Anterior cingulate cortex (tissue), 58 donors: ENCODE measurements around the gene PEA15.
A peak's percentile ranks its signal among the peaks of the same experiment; 100 is the strongest.

Experiments
- DNase-seq, 58 donors: peaks; one replicate each; lab custom pipeline; 2025; lab: John Stamatoyannopoulos, UW

PEA15 gene

GRCh38 chr1:160207118-160207650 is 2.0 kb downstream of the PEA15 start:
- peak in 1 of 58 donors; percentile 8 for DNase-seq

GRCh38 chr1:160207771-160208556 is 2.8 kb downstream of the PEA15 start:
- DNase-seq = no peak

- DNase-seq = peak in 15 of 58 donors; percentile 9 to 60 (median 31)
Observed at GRCh38 chr1:160208557-160209320, 3.6 kb downstream of the PEA15 start.

GRCh38 chr1:160209321-160210046 is 4.3 kb downstream of the PEA15 start:
- DNase-seq = peak in 40 of 58 donors; percentile 16 to 78 (median 42)

- DNase-seq = peak in 36 of 58 donors; percentile 16 to 71 (median 47)
Observed at GRCh38 chr1:160210561-160210960, 5.4 kb downstream of the PEA15 start.

GRCh38 chr1:160211046-160211790 is 6.0 kb downstream of the PEA15 start:
- DNase-seq = peak in 46 of 58 donors; percentile 20 to 85 (median 54)

DNA sequence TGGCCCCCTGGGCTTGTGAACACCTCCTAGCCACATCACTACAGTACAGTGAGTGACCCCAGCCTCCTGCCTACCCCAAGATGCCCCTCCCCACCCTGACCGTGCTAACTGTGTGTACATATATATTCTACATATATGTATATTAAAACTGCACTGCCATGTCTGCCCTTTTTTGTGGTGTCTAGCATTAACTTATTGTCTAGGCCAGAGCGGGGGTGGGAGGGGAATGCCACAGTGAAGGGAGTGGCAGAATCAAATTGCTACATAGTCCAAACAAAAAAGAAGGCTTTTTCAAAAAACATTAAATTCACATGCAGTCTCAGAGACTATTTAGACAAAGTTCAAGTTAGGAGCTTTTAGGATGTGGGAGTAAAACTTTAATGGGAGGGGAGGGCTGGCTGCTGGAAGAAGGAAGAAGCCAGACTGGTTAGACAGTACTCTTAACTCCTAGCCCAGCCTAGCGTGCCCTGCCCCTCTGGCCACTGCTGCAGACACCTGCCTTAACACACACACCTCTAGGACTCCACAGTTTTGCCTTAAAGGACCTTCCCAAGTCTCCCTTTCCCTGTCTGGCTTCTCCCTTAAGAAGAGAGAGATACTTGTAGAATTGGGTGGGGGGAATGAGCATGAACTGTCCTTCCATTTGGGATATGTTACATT is 9.4 kb downstream of the PEA15 start:
- DNase-seq = no peak

DNA sequence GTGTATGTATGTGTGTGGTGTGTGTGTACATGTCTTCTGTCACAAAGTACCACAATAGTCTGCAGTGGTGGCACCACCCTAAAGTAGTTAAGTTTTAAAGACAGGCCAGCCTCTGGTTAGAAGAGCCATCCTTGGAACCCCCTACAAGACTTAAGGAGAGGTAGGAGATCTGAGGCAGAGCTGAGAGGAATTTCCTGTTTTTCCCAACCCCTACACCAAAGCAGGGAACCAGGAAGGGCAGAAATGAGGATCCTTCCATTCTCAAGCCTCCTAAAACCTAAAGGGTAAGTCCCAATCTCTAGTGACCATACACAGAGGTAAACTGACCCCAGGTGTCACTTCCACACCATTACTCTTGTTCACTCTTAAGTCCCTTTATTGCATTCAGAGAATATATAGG is 11.1 kb downstream of the PEA15 start:
- DNase-seq = no peak

- peak in 16 of 58 donors; percentile 6 to 43 (median 18) for DNase-seq
Observed at GRCh38 chr1:160217481-160218051, 12.4 kb downstream of the PEA15 start.

DNA sequence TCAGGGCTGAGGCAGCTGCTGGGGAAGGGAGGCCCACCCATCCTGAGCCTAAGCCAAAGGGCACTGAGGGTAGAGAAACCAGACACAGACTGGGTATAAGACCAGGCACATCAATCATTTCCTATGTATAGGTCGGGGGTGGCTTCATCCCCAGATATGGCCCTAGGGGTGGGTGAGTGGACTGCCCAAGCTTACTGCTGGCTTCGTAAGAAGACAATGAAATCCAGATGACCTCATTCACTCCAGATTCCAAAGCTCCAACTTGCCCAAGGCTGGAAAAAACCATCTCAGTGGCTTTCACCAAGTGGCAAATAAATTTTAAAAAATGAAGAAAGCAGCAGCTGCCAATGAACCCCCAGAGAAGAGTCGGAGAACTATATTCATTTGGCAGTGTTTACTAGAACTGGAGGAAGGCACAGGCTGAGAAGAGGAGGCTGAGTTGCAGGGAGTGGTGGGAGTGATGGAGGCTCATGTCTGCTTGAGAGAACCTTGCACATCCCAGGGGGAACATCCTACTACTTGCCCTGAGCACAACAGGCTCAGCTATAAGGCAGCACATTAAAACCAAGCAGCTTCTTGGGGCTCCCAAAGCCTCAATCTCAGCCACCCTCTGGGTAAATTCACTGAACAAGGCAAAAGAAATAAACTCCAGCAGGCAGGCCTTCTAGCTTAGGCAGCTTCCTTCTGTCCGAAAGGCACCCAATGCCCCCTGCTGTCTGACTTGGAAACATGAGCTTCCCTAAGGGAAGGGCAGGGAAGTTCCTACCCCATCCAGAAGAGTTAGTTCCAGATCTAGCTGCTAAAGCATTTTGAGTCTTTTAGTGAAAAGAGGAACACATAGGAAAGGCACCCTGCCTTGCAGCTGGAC is 14.1 kb downstream of the PEA15 start:
- DNase-seq = peak in 46 of 58 donors; percentile 19 to 82 (median 52)

DNA sequence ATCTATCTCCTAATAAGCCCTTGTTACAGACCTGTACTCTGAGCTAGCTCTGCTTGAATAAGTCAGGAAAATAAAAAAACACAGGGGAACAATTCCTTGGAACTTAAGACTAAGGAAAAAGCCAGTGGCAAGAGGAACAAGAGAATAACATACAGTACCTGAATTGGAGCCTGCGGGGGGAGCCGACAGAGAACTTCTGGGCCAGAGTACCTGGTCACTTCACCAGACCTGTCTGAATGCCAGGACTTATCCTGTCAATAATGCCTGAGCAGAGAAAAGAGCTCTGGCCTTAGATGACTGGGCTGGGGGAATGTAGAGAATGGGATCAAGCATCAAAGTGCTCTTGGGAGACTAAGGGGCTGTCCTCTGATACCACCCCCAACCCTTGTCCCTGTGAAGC is 15.1 kb downstream of the PEA15 start:
- no peak for DNase-seq

DNA sequence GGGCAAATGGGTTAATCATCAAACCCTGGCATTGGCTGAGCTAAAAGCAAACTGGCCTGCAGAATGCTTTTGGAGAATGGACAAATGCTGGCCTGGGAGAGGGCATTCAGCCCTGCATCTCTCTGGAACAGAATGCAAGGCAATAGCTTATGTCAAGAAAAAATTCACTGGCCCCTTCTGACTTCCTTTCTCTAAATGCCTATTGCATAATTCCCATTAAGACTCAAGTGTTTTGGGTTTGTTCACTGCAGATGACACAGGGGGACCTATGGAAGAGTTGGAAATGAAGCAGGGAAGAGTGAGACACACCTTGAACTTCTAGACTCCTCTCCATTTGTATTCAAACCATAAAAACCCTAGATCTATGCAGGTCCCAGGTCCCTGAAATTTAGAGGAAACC is 15.9 kb downstream of the PEA15 start:
- DNase-seq = no peak

DNA sequence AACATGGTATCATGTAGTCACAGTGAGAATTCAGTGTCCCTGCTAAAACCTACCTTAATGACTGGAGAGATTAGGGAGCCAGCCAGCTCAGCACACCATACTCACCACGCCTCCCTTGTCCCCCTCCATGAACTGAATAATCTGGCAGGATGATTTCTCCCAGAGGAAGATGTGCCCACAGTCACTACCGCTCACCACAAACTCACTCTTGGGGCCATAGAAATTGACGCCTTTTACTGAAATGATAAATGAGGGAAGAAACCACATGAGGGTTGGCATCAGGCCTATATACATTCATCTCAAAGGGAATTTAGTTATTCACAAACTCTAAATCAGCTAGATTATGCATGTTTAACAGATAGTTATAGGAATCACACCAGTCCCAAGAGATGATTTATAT is 17.4 kb downstream of the PEA15 start:
- DNase-seq = no peak

DNA sequence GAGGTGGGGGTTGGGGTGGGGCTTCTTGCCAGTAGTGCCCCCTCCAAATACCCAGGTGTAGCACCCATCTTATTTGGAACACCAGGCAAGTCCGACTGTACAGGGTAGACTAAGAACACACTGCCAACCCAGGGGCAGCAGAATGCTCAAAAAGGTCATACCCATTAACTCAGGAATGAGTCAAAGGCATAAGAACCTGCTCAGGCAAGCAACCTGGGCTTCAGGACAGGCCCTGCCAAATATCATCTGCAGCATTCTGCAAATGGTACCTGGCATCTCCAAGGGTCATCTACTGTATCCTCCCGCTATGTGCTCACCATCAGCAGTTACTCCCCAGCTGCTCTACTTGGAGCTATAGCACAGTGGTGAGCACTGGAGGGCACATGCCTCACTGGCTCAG is 19.4 kb downstream of the PEA15 start:
- DNase-seq = no peak

DNA sequence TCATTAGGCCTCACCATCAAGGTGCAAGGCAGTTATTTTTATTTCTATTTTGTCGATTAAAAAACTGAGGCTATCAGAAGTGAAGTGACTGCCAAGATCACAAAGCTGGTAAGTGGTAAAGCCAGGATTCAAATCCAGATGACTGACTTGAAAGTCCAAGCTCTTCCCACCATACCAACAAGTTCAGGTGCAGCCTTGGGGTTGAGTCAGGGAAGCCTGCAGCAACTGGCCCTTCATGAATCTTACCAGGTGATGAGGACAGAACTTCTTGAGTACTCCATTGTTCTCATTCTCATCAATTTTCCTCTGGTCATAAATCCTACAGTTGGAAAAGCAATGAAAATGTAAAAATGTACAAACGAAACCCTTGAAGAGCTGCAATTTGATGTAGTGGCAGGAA is 20.2 kb downstream of the PEA15 start:
- no peak for DNase-seq

- DNase-seq = no peak
Observed at GRCh38 chr1:160226623-160227022, 21.4 kb downstream of the PEA15 start.

GRCh38 chr1:160227034-160227433 is 21.9 kb downstream of the PEA15 start:
- no peak for DNase-seq

- no peak for DNase-seq
Observed at GRCh38 chr1:160227561-160227960, 22.4 kb downstream of the PEA15 start.
